RKO (cell line): Measurements from ENCODE around the gene FGFBP2.

ENCODE experiments used
- DNase-seq: peaks from one replicate; pipeline ENCODE4 v3.0.0-alpha.2; 2016; ENCODE audit warnings: low spot score

Gene FGFBP2

DNA sequence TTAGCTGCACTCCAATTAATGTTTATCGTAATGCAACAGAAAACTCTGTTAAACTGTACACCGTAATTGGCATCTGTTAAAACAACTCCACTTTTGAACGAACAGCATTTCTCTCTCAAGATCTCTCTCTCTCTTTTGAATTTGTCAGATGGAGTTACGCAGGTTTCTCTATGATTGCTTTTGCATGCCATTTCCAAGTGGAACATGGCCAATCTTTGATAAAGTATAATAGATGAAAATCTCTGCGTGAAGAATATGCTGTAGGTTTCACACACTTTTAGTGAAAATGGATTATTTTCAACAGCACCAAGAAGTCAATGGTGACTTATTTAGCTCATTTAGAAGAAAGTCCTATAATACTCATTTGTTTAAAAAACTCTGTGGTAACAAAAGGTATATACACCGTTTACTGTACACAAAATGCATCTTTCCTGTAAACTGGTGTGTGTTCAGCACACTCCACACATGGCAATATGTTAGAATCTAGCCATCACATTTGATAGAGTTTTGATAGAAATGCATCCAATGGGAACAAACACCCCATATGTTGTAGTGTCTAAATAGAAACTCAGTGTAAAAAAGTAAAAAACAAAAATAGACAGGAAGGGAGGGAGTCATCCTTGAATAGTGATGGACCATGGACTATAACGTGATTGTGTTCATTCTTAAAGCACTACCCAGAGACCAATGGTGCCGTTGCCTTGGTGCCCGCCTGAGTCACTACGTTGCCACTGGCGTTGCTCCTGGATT, 5.8 kb upstream of the FGFBP2 start:
- no peak for DNase-seq

DNA sequence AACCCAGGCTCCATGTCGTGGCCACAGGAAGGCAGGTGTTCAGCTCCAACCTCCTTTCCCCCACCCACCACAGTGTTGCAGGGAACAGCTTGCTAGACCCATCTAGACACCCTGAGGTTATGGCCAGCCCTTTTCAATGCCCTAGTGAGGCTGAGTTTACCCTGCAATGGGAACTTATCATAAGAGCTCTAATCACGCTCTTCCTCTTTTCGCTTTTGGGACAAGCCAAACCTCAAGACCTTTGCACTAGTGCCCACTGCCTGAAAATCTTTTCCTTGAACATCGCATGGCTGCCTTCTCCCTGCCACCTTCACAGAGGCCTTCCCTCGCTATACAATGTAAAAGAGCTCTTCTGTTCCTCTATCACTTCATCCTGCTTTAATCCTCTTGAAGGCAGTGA, 2.4 kb upstream of the FGFBP2 start:
- no peak for DNase-seq

DNA sequence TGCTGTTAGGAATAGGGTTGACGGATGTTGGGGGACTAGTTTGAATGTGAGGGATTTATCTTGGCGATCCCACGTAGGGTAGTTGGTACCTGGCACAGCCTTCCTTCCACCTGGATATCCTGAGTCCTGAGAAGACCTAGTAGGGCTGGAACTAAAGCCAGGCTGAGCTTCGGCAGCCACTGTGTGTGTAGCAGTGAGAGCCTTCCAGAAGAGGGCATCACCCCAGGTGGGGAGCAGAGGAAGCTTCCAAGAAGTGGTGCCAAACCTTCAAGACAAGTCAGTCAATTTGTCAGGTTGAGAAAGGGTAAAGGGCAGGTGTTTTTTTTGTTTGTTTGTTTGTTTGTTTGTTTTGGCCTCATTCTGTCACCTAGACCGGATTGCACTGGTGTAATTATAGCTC, 1.2 kb upstream of the FGFBP2 start:
- no peak for DNase-seq

DNA sequence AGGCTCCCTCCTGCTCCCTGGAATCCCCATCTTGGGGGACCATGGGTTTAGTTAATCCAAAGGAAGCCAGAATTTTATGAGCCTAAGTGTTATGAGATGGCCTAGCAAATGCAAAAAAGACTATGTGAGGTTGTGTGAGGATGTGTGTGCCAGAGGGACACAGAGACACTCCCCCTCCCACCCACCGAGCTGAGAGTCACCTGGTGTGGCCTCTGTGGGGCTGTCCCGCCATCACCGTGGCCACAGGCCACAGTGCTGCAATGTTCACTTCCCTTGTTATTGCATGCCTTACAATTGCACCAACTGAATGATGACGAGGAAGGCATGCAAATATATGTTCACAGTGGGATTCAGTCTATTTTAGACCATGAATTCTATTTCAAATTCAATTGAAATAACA, 601 bp upstream of the FGFBP2 start:
- no peak for DNase-seq

DNA sequence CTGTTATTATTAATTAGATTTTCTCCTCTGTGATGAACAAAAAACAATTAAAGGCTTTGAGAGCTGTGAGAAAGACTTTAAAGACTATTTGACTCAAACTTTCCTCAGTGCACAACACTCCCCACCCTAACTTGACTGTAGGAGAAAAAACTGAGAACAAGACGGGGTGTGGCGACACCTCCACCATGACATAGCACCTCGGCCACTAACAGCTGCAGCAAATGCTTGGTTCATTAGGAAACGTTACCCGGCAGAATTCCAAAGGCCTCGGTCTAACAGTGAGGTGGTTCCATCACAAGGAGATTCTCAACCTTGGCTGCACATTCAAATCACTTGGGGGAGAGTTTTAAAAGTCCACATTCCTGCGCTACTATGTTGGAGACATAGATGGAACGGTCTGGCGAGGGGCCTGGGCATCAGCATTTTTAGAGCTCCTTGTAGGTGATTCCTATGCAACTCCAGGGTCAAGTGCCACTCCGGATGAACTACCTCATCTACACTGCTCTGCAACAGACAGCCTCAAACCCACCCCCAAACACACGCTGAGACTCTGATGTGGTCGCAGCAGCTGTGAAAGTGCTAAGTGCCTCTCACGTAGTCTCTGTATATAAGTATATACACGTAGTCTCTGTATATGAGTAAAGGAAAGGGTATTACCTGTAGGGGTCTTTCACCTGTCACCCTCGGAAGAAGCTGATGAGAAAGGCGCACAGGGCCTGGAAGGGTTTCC, 1.0 kb downstream of the FGFBP2 start:
- no peak for DNase-seq

DNA sequence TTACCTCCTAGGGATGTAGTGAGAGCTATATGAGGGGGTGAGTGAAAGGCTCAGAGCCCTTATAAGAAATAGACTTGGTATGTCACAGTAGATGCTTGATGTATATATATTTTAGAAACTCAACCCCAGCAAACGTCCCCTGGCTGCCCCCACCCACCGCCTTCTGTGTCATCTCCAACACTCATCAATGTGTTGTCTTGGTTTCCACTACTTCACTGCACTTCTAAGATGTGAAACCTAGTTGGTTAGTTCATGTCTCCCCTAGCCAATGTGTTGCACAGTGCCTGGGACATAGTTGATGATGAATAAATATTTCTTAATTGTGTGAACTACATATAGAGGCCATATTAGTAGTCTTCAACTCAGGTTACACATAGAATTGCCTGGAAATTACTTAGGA, 4.4 kb downstream of the FGFBP2 start:
- DNase-seq = no peak

DNA sequence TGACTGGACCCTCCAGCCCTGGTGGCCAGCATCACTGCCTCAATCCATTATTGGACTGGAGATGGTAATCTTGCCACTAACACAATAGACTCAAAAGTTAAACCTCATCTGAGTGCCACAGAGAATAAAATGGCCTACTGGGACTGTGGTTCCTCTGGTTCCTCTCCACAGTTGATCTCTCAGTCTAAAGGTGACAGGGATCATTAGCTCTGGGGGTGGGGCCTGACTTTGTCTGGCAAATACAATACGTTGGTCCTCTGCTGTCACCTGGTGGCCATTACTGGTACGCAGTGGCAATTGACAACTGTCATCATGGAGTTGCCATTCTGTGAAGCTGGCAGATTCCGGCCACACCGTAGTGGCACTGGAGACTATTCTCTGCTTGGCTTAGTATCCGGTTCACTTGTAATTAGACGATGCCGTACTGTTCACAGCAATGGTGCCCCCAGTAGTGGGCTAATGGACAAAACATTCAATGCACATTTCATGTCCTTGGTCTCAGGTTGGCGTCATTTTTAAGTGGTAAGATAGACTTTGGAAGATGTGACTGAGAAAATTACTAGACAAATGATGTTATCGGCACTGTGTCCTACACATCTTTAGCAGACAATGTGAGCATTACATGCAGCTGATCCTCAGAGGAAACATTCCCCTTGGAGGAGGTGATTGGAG, 6.7 kb downstream of the FGFBP2 start:
- peak; percentile 75 for DNase-seq

DNA sequence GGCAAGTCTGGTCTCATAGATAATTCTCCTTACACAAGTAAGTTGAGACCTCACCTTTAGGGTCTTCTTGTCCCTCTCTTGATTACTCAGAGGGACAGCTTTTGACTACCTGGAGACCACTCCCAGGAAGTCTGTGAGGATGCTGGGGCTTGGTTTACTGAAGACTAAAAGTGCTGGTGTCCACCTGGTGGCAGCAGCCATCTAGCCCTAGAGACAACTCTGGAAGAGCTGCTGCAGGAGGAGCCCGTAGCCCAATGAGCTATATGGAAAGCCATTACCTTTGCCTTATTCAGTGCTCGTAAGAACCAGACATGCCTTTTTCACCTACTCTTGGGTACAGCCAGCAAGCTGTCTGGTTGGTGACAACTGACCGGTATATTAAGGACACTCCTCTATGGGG, 7.3 kb downstream of the FGFBP2 start:
- no peak for DNase-seq

DNA sequence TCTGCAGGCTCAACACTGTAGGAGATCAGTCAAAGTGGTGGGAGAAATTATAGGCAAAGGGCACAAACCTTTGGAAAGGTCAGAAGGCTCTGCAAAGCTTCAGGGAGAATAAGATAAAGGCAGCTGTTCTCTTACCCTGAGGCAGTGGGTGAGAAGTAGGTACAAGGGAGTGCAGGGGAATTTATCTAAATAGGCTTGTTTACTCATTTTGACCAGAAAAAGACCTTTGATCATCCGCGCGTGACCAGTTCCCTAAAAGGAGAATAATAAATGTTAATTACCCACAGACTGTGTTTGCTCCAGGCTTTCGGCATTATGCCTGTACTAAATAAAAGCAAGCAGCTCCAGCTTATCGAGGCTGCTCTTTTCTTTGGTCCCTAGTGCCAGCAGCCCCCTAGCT, 9.3 kb downstream of the FGFBP2 start:
- no peak for DNase-seq

DNA sequence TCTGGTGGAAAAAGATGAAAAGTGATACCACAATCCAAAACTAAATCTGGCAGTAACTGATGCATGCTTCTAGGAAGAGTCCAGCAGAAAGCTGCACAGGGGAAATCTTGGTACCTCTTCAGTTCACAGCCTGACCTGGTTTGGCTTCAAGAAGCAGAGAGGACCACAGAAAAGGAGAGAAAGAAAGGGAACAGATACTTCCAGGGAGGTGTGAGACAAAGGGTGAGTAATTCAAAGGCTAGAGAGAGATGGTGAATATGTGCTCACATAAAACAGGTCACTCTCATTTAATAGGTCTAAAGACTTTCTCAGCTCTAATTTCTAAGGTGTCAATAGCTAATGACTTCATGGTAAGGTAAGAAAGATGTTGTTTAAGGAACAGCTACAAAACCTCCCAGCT, 11.2 kb downstream of the FGFBP2 start:
- no peak for DNase-seq

DNA sequence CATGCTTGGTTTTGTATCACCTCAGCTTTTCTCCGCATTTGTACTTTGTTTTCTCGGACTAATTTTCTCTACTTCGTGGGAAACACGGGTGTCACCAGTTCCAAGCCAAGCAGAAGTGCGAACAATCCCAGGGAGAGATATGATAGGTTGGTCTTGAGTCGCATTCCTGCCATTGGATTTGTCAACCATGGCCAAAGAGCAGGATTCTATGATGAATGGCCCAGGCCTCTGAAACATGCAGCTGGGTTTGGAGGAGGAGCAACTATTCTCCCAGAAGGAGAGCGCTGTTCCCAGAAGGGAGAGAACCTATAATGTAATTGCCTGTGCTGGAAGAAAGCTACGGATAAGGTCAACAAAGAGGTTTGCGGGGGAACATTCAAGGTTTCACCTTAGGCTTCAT, 14.1 kb downstream of the FGFBP2 start:
- no peak for DNase-seq

DNA sequence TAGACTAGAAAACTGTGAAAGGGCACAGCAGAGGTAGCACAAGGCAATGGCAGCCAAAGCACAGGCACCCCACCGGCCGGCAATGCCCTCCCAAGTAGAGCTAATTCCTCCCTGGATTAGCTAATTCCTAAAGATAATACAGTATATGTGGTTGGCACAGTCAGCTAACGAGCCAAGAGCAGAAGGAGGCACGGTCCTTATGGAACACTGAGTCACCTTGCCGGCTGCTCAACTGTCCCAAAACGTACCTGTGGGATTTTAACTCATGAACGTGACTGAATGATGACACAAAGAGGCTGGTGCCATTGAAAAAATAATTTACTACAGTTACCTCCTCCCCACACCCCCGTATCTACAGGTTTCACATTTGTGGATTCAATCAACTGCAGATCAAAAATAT, 15.3 kb downstream of the FGFBP2 start:
- no peak for DNase-seq

DNA sequence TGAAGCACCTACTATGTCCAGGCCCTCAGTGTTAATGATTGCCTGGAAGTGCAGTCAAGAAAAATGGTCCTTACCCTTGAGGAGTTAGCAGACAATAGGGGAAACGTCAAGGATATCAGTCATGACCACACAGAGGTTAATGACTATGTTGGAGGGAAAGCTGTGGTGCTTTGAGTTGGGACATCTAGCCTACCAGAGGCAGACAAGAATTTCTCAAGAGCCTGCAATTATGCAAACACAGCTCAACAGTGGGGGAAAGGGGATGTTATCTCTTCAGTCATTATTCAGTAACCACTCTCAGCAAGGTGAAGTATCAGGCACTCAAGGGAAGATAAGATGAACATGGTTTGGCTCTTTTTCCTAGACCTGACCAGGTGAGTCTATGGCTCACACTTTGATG, 17.5 kb downstream of the FGFBP2 start:
- DNase-seq = no peak

DNA sequence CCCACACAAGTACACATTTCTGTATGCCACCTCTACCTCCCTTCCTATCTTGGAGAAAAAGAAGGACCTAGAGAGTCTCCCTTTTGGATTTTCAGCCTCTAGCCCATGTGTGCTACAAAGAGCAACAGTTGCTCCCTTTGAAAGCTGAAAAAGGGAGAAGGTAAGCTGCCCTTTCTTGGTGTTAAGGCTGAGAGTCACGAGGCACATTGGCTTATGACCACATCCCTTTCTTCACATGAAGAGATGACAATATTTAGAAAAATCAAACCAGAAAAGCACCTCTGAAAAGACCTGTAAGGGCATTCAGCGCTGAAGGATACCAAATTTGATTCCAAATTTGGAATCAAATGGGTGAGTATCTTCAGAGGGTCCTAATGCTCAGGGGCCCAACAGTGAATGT, 18.1 kb downstream of the FGFBP2 start:
- no peak for DNase-seq

DNA sequence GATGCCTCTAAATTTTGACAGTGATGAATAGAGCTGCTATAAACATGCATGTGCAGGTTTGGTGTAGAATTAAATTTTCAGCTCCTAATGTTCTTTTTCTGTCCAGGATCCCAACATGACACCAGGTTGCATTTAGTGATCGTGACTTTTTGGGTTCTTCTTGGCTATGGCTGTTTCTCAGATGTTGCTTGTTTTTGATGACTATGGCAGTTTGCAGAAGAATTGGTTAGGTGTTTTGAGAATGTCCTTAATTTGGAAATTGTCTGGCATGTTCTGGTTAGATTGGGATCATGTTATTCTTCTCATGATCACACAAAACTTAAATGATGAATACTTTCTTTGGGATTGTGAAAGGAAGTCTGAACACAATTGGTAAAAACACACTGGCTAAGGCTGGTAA, 20.7 kb downstream of the FGFBP2 start:
- DNase-seq = no peak

DNA sequence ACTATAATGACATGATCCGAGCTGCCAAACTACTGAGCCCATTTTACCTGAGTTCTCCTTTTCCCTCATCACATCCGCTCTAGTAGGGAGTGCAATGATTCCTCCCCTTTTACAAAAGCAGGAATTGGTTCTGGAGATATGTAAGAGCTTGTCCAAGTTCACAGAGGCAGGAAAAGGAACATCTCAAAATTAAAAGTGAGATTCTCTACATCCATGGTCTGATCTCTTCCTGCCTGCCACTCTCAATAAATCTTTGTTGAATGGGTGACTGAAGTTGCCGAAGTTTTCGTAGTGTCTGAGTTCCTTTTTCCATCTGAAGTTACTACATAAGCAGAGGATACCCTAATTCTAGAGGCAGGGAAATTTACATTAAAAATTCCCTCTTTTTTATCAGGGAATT, 24.3 kb downstream of the FGFBP2 start, which contains the start of gene FGFBP1:
Gene FGFBP1, minus strand, starts transcription at position 101 of the 400 bp plus-strand sequence. CDS start 2,108 bp downstream, outside the sequence.
- DNase-seq = no peak

DNA sequence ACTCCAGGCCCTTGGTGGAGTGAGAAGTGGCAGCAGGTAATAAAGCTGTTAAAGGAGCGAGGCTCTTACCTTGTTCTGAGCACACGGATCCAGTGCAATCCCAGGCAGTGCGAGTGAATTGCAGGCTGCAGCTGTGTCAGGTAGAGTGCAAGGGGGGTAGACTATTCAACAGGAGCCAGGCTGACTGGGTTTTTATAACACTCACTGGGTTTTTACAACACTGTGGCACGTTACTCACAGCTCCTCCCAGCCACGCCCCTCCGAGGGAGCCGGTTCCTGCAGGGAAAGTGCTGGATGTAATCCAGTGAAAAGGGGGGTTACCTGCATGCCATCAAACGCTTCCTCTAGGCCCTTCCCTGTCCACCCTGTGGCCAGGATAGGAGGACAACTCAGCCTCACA, 24.8 kb downstream of the FGFBP2 start:
- no peak for DNase-seq

DNA sequence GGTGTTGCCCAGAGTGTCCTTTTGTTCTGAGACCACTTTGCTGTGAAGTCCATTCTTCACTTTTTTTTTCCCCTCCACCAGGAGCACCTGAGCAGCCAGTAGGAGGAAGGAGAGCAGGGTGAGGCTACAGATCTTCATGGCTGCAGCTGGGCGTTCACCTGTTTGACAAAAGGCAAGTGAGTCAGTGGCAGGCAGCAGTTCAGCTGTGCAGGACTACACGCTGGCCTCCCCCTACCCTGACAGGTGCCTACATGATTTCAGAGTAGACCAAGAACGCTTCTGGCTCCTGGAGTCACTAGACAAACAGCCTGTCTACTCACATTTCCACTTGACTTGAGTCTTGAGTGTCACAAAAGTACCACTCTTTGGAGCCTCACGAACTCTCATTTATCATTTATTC, 26.5 kb downstream of the FGFBP2 start:
- DNase-seq = no peak

DNA sequence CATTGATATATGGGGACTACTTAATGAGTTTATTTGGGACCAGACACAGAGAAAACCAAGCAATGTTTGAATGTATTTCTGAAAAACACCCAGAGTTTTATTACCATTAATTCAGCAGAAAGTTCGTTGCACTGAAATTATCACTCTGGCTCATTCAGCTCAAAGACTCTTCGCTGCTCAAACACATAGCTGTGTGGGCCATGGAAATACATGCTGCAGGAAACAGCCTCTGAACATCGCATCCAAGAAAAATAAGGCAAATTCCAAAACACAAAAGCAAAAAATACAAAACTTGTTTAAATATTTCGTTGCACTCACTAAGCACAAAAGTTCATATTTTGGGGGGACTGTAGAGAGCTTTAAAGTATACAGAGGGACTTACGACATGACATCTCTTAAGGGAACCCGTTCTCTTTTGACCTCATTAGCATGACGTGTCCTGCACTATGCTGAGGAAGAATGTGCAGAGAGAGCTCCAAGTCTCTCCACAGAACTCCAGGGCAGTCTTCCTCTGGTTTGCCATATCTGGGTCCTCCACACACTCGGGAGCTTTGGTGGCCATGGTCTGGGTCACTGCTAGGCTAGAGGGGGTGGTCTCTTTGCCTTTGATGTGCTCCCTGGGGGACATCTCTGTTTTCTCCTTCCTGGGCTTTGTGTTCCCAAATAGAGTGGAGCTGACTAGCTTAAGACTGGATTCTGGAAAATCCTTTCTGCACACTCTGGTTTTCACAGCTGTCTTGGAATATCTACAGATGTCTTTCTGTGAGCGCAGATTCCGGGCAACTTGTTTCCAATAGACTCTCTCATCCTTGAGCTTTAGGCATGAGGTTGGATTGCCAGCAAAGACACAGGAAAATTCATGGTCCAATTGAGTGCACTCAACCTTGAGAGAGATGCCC, 27.2 kb downstream of the FGFBP2 start:
- no peak for DNase-seq

DNA sequence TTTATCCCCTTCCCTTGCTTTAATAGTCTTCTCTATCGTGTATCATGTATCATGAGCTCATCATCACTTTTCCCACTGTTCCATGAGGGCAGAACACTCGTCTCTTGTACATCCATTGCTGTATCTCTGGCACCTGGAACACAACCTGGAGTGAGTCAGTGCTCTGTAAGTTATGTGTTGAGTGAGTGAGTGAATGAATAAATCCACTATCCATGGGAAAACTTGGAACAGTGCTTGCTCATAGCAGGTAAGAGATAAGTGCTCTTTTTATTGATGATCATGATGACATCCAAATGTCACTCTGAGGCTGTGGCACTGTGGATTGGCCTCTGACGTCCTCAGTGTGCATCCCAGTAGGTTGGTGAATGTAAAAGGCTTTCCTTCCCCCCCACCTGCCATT, 28.7 kb downstream of the FGFBP2 start:
- no peak for DNase-seq

DNA sequence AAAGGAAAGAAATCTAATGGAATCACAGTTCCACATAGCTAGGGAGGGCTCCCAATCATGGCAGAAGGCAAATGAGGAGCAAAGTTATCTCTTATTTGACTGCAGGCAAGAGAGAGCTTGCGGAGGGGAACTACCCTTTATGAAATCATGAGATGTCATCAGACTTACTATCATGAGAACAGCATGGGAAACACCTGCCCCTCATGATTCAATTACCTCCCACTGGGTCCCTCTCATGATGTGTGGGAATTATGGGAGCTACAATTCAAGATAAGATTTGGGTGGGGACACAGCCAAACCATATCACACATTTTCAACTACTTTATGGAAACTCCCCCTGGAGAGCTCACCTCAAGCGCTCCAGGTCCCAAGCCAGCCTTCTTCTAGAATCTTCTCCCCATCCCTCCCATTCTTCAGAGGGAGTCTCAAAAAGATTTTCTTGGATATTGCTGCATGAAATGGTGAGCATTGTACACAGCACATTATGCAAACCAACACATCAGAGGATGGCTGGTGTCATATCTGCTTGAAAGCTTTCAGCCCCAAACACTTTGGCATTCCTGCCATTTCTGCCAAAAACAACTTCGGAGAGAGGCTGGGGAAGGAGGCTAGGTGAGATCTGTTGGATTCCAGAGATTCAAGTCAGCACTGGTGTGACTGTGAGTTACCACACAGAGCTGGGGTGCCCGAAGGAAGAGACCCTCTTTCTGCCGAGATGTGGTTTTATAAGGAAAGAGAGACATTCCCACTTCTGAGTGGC, 31.3 kb downstream of the FGFBP2 start:
- DNase-seq = no peak
